K562 (cell line): Measurements from ENCODE around the gene GALNT12. TPM values are rescaled to one million over a fixed set of nuclear protein-coding genes. Genes with fewer than 3 reads are reported as not detected.

Experiments
- CEBPG ChIP-seq, 3 experiments: fragments of 200-800 bp in 1 of 3; sonication (Bioruptor generic) in 1 of 3; sonication (generic) in 1 of 3; formaldehyde crosslinking in 1 of 3; IDR thresholded peaks in 2 of 3; conservative IDR thresholded peaks in 1 of 3; 2 replicates each; pipeline versions ENCODE4 v1.6.1 to v1.8.0; 2016 to 2022; ENCODE audit warnings: missing compliant biosample characterization in 2 of 3, missing genetic modification characterization in 2 of 3, mild to moderate bottlenecking in 1 of 3, missing genetic modification reagents in 1 of 3
- ETV5 ChIP-seq: sonication (generic); formaldehyde crosslinking; IDR thresholded peaks from 2 replicates; pipeline ENCODE4 v1.4.0; 2020; ENCODE audit warnings: low read depth, mild to moderate bottlenecking, missing genetic modification reagents
- GATA2 ChIP-seq: sonication (generic); formaldehyde crosslinking; IDR thresholded peaks from 2 replicates; pipeline ENCODE4 v1.4.0; 2020; ENCODE audit warnings: mild to moderate bottlenecking, missing genetic modification reagents
- GATAD2B ChIP-seq: fragments of 450-650 bp; IDR thresholded peaks from 2 replicates; pipeline ENCODE4 v1.6.1; 2017; ENCODE audit warnings: mild to moderate bottlenecking, borderline replicate concordance
- GTF2B ChIP-seq: IDR thresholded peaks from 2 replicates; pipeline ENCODE4 v1.6.1; 2011; ENCODE audit not compliant: insufficient read length; ENCODE audit errors: extremely low read depth
- HDAC2 ChIP-seq: fragments of 450-650 bp; IDR thresholded peaks from 2 replicates; pipeline ENCODE4 v1.6.1; 2016; ENCODE audit warnings: mild to moderate bottlenecking
- MAFG ChIP-seq: fragments of 450-650 bp; conservative IDR thresholded peaks from 2 replicates; pipeline ENCODE4 v1.6.1; 2016; ENCODE audit warnings: missing genetic modification characterization, missing compliant biosample characterization
- NR0B1 ChIP-seq: fragments of 450-650 bp; IDR thresholded peaks from one replicate; pipeline ENCODE4 v1.6.1; 2018; ENCODE audit warnings: mild to moderate bottlenecking, moderate library complexity; ENCODE audit not compliant: partially characterized antibody
- NRF1 ChIP-seq, 2 experiments: fragments of 450-650 bp; IDR thresholded peaks in 1 of 2; conservative IDR thresholded peaks in 1 of 2; 2 replicates each; pipeline ENCODE4 v1.6.1; 2014; ENCODE audit warnings: mild to moderate bottlenecking in 2 of 2
- REST ChIP-seq, 2 experiments: fragments of 450-650 bp; formaldehyde crosslinking in 1 of 2; IDR thresholded peaks; 2 replicates each; pipeline versions ENCODE4 v1.4.0 to v1.6.1; 2014 to 2020; ENCODE audit warnings: mild to moderate bottlenecking in 2 of 2, borderline replicate concordance in 1 of 2, low read depth in 1 of 2
- SMAD3 ChIP-seq: fragments of 450-650 bp; formaldehyde crosslinking; conservative IDR thresholded peaks from 2 replicates; pipeline ENCODE4 v1.4.0; 2020; ENCODE audit warnings: mild to moderate bottlenecking
- SMARCE1 ChIP-seq: fragments of 450-650 bp; IDR thresholded peaks from 2 replicates; pipeline ENCODE4 v1.7.1; 2016; ENCODE audit warnings: mild to moderate bottlenecking
- TEAD1 ChIP-seq, 2 experiments: fragments of 450-650 bp in 1 of 2; sonication (generic) in 1 of 2; formaldehyde crosslinking; IDR thresholded peaks; 2 replicates each; pipeline versions ENCODE4 v1.4.0 to v1.8.0; 2020 to 2022; ENCODE audit warnings: mild to moderate bottlenecking in 2 of 2, missing genetic modification reagents in 1 of 2
- VEZF1 ChIP-seq: fragments of 200-800 bp; sonication (Bioruptor generic); IDR thresholded peaks from 2 replicates; pipeline ENCODE4 v1.6.1; 2017; ENCODE audit warnings: missing genetic modification characterization, missing compliant biosample characterization
- ZEB2 ChIP-seq: fragments of 450-650 bp; IDR thresholded peaks from 2 replicates; pipeline ENCODE4 v1.6.1; 2016
- polyA plus RNA-seq, 8 experiments: library from polyadenylated mRNA; depleted of rRNA in 4 of 8; stranded (reverse) in 5 of 8; unstranded in 3 of 8; fragments of >200 nt; fragmentation: Nextera tagmentation in 2 of 8; fragmentation: Illumina TruSeq in 1 of 8; extraction: Ambion mirVana in 2 of 8; extraction: Trizol in 1 of 8; gene quantifications; 2 replicates each; pipeline versions ENCODE4 v1.2.1 to v1.2.3, GENCODE V29; 2011 to 2014; ENCODE audit warnings: inconsistent platforms in 1 of 8, missing spikeins in 1 of 8
- total RNA-seq, 7 experiments: library from RNA; depleted of rRNA in 6 of 7; stranded (reverse); fragments of >200 nt in 6 of 7; fragmentation: Illumina TruSeq in 2 of 7; extraction: Trizol in 2 of 7; gene quantifications; 2 replicates each; pipeline versions ENCODE4 v1.2.1 to v1.2.3, GENCODE V29; 2011 to 2021; ENCODE audit warnings: low replicate concordance in 1 of 7

GALNT12 gene
- total and polyA plus RNA-seq, 9 of the 15 experiments (the other 6 are each of a cell fraction or from before 2014, with no cell fraction given), result 29.7 to 82.9 (median 44.2) TPM

GRCh38 chr9:98886691-98887229 is 79.3 kb downstream of the GALNT12 start (continued):
- no peak for TF ChIP-seq NR0B1
- TF ChIP-seq GATAD2B, result 0 out of 2 replicates have a peak, but pooled peaks have one; percentile 32
- peak; percentile 55 for TF ChIP-seq MAFG
- TF ChIP-seq TEAD1 (CRISPR knock-in tag; IDR thresholded peaks at IDR 0.05), result 0 out of 4 replicates have a peak, but pooled peaks of 1 of the 2 experiments have one; percentile 7
- TF ChIP-seq CEBPG (CRISPR knock-in tag; IDR thresholded peaks at IDR 0.05), result no peak
- 0 out of 4 replicates have a peak, but pooled peaks of 1 of the 2 experiments have one; percentile 26 for TF ChIP-seq CEBPG (tag; conservative IDR thresholded peaks at IDR 0.05 in 1 of 2, IDR thresholded peaks at IDR 0.05 in 1 of 2)
- TF ChIP-seq ETV5 (CRISPR knock-in tag), result peak; percentile 95
- TF ChIP-seq SMAD3 (CRISPR knock-in tag), result peak; percentile 26; the same call in 1 of the 2 replicates
- no peak for TF ChIP-seq VEZF1 (CRISPR knock-in tag)
- no peak for TF ChIP-seq GTF2B
- 0 out of 4 replicates have a peak, but pooled peaks of 1 of the 2 experiments have one; percentile 25 for TF ChIP-seq NRF1 (conservative IDR thresholded peaks at IDR 0.05 in 1 of 2, IDR thresholded peaks at IDR 0.05 in 1 of 2)
- TF ChIP-seq GATA2, result peak; percentile 63
- TF ChIP-seq REST (IDR thresholded peaks at IDR 0.05; ENCODE audit: borderline replicate concordance), result peak; percentile 37; the same call in 1 of the 2 replicates
- no peak for TF ChIP-seq REST (CRISPR knock-in tag; IDR thresholded peaks at IDR 0.05; ENCODE audit: low read depth)
- peak; percentile 41; the same call in 1 of the 2 replicates for TF ChIP-seq HDAC2
- TF ChIP-seq ZEB2, result peak; percentile 61; the same call in 1 of the 2 replicates
- TF ChIP-seq SMARCE1, result peak; percentile 90
